NCI-H526 (cell line): ENCODE measurements around the gene MAP7D1.
A peak's percentile ranks its signal among the peaks of the same experiment; 100 is the strongest.

ENCODE experiments used
- DNase-seq, 2 experiments: peaks; one replicate each; lab custom pipeline; 2025; lab: John Stamatoyannopoulos, UW

The MAP7D1 gene

DNA sequence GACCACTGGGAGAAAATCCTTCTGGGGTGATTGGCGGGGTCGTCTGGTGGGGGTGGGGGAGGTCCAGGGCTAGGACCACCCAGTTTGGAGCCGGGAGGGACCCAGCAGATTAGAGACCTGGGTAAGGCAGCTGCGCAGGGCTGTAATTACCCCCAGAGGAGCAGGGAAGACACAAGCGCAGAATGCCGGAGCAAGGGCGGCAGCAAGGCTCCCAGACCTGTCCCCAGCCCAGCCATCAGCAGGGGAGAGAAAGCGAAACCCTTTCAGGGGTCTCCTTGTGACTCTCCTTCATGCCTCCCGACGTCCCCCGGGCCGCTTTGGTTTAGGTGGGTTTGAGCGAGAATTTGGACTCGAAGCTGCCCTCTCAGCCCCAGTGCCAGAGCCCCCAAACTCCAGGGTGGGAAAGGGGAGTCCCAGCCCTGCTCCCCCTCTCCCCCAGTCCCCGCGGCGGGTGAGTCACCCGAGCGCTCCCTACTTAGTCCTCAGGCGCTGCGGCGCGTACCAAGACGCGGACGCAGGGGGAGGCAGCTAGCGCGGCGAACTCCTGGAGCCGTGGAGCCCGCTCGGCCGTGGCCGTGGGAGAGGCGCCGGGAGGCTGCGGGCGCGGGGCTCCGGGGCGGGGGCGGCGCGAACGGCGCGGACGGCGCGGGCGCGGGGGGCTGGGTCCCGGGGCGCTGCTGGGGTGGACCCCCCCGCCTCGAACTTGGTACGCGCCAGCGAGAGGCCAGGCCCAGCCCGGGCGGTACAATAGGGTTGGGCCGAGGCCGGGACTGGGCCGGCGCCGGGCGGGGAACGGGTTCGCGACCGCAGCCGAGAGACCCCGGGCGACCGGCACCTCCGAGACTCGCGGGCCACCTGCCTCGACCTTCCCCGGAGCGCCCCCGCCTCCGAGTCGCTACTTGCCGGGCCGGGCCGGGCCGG lies at the start of gene MAP7D1:
MAP7D1 (plus strand) TSS at position 753 of the 921 bp plus-strand sequence. CDS start 258 bp downstream, outside the sequence.
- DNase-seq, result peak; percentile 80 to 97

DNA sequence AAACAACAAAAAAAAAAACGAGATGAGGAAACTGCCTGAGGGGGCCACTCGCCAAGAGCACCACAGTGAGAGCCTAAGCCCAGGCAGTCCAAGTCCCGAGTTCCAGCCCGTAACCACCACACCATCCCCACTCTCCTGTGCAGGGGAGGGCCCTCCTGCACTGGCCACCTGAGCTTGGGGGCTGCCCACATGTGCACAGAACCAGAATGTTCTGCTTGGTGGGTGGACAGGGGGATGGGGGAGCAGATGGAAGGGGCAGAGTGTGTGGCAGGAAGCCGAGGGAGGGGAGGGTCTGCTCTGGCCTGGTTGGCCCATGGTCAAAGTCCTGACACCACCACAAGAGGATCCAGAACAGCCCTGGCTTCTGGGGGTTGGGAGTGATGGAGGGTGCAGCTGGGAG lies 49.7 kb upstream of the MAP7D1 start:
- no peak for DNase-seq

DNA sequence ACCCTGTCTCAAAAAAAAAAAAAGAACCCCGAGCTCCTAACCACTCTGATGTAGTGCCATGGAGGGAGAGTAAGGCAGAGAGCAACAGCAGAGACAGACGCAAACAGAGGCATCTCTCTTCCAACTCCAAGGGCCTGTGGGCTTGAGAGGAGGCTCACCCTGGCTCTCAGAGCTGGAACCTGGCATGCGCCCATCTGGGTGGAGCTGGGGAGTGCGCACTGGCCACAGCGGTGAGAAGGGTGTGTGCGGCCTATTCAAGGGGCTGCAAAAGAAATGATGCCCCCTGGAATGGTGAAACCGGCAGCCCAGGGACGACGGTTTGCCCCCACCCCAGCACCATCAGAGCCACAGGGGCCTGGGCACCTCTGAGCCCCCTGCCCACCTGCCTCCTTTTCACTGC lies 48.6 kb upstream of the MAP7D1 start:
- no peak for DNase-seq

DNA sequence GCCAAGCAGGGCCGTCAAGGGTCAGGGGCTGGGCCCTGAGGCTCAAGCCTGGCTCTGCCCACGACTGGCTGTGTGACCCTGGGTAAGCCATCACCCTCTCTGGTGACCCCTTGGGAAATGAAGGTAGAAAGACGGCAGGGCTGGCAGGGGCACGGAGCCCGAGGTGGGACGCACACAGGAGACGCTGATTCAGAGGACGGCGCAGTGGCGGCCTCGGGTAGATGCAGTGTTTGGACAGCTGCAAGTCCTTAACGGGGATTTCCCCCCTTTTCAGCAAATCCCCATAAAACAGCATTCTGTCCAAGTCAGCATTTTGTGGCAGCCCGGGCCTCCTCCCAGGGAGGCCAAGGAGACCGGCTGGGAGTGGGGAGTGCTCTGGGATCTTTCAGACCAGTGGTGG lies 47.6 kb upstream of the MAP7D1 start:
- no peak for DNase-seq

DNA sequence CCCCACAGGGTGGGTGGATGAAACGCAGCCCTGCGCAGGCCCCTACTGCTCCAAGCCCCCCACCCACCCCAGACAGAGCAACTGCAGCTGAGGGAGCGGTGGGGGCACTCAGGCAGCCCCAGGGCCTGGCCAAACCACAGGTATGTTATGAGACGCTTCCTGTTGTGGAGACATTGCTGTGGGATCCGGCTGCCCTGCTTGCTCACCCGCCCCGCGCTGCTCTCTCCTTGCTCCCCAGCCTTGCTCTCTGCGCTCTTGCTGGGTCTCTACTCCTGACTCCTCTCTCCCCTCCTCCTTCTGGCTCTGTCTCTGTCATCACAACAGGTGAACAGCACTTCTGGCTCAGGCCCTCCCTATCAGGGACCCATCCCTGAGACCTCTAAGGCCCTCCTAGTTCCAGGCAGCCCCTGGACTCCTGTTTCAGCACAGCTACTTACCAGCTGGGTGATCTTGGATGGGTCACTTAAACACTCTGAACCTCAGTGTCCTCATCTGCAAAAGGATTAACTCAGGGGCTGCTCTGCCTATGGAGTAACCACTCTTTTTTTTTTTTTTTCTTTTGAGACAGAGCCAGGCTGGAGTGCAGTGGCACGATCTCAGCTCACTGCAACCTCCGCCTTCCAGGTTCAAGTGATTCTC lies 46.8 kb upstream of the MAP7D1 start:
- DNase-seq, result no peak

DNA sequence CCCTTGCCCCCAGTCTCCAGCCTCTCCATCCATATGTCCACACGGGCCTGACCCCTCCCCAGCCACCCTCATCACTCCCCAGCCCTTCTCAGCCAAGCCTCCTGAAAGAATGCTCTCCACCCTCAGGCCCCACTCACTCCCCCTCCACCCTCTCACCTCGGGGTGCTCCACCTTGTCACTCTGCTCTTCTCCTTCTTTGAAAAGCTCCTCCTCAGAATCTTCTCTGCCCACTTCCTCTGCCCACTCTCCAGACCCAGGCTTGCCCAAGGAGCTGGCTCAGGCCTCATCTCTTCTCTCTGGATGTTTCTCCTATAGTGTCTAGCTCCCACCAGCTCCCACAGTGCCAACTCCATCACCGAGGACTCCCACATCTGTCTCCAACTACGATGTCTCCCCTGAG lies 44.8 kb upstream of the MAP7D1 start:
- no peak for DNase-seq

DNA sequence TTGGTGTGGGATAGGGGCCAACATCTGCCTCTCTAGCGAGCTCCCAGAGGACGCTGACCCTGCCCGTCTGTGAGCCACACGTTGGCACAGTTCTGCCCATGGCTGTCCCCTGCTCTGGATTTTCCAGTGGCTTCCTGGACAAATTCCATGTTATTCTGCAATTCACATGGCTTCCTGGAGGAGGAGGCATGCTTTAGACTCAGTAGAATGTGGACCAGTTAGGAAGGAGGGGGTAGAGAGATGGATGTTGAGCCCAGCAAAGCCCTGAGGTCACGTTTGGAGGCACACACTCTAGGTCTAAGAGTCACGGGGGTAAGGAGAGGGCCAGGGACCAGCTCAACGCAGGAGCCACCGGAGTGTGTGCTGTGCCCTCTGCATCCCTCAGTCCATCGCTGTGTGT lies 43.1 kb upstream of the MAP7D1 start:
- DNase-seq, result no peak

DNA sequence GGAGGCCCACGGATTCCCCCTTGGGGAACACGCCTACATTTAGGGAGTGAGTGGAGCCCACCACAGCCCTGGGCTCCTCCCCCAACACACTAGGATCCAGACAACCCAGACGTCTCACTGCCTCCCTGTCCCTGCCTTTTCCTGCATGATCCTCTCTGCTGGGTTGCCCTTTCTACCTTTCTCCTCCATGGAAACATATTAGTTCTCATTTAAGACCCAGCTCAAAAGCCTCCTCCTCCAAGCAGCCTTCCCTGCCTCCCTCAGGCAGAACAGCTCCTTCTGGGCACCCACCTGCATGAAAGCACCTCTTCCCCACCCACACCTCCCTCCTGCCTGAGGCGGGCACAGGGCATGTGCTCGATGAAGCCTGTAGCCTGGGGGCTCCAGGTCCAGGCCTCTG lies 41.6 kb upstream of the MAP7D1 start:
- DNase-seq, result no peak

DNA sequence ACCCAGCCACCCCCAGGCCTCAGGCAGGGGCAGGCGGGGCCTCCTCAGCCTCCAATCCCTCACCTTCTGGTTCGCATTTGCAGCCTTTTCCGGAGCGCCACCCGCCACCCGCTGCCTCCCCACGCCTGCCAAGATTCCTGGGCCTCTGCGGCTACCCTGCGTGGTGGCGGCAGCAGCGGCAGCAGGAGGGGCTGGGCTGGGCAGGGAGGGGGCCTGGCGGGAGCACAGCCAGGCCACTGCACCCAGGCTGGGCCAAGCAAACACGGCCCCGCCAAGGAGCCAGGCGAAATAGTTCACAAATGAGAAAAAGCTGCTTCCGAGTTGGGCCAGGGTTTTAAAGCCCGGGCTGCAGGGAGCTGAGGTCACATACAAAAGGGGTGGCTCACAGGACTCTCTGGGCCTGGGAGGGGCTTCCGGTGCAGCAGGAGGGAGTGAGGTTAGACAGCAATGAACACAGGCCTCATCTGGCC lies 40.7 kb upstream of the MAP7D1 start:
- no peak for DNase-seq

DNA sequence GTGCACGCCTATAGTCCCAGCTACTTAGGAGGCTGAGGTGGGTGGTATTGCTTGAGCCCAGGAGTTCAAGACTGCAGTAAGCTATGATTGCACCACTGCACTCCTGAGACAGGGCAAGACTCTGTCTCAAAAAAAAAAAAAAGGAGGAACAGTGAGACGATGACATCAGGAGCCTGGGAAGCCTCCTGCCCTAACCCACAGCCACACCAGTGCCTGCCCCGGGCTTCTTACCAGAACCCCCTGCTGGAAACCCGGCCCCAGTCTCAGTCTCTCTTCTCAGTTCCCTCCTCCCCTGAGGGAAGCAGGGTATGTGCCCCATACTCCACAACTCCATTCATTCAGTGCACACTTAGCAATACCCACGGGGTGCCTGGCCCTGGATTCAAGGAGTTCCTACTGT lies 40.0 kb upstream of the MAP7D1 start:
- no peak for DNase-seq

DNA sequence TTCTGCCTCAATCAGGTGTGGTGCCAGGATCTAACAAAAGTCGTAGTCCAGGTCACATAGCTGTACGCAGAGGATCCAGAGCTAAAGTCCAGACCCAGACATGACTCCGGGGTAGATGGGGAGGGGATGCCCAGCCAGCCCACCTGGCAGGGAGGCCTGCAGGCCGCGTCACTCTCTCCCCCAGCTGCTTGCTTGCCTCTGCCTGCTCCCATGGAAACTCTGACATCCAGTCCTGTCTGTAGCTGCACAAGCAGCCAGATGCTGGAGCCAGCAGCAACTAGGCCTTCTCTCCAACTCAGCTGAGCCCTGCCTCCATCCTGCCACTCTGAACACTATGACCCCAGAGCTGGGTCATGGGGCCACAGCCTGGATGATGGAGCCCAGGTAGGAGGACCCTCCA lies 39.1 kb upstream of the MAP7D1 start:
- DNase-seq, result no peak

DNA sequence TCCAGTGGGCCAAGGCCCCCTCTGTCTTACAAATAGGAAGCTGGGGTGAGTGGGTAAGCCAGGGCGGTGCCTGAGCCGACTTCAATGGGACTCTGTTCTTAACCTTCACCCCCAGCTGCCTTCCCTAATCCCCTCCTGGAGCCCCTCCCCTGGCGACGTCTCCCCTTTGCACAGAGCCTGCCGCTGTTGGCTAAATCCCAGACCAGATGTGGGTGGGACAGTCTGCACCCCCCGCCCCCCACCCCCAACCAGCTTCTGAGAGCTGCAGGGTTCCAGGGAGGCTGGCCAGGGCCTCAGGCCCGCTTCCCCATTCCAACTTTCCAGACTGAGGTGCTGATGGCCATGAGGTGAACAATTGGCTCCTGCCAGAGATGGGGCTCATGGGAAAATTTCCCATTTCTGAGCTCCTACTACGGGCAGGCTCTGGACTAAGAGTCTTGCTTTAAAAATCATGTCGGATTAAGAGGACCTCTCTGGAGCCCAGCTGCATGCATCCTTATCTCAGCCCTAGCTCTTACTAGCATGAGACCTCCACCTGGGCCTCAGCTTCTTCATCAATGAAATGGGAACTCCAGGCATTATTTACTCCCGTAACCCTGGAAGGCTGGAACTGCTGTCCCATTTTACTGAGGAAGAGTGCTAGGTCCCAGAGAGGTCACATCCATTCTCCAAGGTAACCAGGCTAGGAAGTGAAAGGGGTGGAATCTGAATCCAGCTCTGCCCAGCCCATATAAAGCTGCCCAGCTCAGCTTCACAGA lies 37.3 kb upstream of the MAP7D1 start:
- no peak for DNase-seq

DNA sequence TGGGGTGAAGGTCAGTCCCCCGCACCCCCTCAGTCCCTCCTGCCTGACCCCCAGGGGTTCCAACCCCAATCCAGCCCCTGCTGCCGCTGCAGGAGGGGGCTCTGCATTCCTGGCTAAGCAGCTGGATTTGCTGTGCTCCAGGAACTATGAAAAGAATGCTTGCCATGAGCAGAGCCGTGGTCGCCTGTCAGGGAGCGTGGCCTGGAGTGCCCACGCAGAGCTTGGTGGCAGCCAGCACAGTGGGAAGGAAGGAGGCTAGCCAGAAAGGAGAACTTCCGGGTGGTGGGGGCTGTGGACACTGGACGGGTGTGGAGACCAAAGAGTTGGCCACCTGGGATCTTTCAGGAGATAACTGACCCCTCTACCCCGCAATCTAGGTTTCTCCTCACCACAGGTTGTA lies 36.5 kb upstream of the MAP7D1 start:
- DNase-seq, result no peak

DNA sequence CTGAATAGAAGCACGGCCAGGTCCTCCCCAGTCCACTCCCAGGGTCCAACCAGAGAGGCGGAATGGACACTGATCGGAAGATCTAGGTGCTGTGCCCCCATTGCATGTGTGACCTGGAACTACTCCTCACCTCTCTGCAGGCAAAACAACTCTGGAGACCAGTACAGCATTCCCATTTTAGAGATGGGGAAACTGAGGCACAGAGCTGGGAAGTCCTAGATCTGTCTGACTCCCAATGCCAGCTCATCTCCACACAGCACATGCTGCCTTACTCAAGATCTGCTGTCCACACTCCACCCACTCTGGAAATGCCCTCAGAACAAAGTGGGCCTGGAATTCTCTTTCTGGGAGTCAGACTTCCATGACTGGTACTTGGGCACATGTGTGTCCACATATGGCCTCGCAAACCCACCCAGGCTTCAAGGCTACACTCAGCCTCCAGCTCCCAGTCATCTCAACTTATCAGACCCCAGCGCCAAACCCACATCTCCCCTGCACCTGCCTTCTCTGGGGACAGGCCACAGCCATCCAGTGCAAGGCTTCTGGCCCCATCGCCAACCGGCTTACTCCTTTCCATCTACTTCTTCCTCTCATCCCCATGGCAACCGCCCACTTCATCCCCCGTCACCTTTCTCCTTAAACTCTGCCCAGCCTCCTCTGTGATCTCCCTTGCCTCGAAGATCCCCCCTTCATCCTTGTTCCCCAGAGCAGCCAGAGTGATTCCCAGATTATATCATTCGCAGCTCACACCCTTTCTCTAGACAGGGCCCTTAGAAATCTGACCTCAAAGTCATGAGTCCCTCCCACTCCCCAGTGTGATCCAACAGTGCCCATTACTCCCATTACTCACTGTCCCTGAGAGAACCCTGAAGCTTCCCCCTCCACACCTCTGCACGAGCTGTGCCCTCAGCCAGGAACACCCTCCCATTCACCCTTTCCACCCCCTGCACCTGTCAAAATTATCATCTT lies 33.6 kb upstream of the MAP7D1 start:
- DNase-seq, result no peak

DNA sequence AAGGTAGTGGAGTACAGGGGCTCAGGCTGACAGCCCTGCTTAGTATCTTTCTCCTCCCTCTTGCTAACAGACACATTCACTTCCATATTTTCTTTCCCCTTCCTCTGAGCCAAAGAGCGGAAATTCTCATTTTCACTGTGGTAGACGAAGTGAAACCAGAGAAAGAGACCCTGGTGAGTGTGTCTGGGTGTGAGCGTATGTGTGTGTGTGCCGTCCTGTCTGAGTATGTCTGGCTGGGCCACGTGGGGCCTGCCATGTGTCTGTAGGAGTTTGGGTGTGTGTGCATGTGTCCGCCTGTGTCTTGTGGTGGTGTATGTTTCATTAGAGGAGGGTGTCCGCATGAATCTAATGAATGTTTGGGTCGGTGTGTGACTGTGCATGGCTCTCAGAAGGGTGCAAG lies 32.6 kb upstream of the MAP7D1 start:
- no peak for DNase-seq

DNA sequence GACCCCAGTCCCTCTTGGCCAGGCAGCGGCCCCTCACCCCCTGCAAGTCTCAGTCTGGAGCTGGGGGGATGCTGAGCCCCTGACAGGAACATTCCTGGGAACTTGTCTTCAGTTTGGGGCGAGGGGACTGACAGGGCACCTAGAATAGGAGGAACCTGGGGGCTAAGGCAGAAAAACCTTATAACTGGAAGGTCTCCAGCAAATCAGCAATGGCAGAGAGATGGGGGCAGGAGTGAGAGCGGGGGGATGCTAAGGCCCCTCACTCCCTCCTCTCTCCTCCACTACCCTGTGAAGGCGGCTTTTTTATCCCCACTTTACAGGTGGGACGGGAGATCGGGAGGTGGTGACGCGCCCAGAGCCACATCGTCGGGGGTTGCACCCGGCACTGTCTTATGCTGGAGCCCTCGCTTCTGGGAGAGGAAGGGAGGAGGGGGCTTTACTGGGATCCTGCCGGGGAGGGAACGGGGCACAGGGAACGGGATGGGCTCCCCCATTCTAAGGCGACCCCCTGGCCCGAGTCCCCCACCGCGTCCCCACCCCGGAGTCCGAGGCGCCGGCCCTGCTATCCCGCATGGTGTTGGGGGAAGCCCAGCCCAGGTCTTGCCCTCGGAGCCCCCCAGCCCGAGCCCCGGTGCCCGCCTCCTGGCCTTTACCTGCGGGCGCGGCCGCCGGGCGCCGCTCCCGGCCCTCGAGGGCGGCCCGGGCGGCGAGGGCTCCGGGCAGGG lies 31.4 kb upstream of the MAP7D1 start:
- no peak for DNase-seq

DNA sequence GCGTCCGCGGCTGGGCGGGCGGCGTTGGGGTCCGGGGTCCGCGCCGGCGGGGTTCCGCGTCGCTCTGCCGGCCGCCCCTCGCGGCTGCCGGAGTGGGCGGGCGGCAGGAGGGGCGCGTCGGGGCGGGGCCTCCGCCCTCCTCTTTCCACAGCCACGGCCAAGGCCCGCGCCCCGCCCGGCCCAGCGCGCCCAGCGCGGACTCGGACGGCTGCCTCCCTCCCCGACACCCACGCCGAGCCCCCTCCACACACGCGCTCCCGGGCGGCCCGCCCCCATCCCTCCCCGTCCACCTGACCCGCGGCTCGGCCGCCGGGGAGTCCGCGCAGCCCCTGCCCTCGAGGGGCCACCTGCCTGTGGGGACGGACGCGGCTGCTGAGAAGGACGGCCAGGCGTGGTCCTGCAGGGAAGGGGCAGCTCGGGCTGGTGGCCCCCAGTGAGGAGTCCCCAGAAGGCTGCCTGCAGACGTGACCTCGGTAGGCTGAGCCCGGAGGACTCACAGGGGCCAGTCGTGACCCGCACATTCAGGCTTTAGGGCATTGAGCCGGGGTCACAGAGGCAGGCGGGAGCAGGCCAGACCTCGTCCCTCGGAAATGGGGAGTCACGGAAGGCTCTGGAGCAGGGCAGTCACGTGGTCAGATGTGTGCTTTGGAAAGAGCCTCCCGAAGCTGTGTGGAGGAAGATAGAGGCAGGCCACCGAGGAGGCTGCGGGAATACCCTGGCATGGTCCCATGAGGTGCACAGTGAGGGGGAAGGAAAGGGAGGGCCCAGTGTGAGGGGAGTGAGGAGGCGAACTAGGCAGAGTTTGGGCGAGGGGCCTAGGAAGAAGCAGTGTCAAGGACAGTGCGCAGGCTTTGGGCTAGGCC lies 30.6 kb upstream of the MAP7D1 start, which contains the start of gene COL8A2:
COL8A2 (minus strand) TSS at position 94 of the 863 bp plus-strand sequence. CDS start 24,980 bp downstream, outside the sequence.
- peak in 1 of 2 experiments; percentile 51 for DNase-seq

DNA sequence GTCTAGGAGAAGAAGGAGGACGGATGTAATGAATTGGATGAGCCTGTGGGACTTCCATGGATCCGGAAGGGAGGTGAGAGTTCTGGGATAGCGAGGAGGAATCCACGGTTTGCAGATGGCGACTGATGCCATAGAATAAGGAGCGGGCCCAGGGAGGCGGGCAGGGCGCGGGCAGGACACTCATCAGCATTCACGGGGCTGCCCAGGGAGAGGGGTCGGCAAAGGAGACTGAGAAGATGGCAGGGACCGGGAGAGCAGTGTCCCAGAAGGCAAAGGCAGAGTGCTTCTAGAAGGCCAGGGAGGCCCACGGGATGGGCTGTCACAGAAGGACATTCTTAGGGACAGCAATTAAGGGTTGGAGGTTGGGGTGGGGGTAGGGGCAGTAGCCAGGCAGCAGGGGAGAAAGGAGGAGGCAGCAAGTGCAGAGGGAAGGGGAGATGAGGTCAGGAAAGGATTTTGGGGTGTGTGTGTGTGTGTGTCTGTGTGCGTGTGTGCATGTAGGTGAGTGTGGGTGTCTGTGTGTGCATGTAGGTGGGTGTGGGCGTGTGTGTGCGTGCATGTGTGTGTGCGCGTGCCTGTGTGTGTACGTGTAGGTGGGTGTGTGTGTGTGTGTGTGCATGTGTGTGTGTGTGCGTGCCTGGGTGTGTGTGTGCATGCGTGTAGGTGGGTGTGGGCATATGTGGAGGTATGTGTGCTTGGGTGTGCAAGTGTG lies 29.8 kb upstream of the MAP7D1 start:
- no peak for DNase-seq
